ENCODE results near the gene ANKRD55. TPM values are rescaled to one million over a fixed set of nuclear protein-coding genes. Genes with fewer than 3 reads are reported as not detected.

The ANKRD55 gene
- total and polyA plus RNA-seq, 2 donors (not counting 1 experiment from before 2014, with no cell fraction given): 0.07 TPM; not detected in 1

- H3K27me3 Mint-ChIP-seq: peaks cover 12% of the 10 kb centered on the region
- no peak overlapping the region for H3K27ac Mint-ChIP-seq
- H3K4me3 Mint-ChIP-seq: no peak overlapping the region
- no peak overlapping the region for H3K27ac ChIP-seq (ENCODE audit: low read length in 2 of 2)
- no peaks in the 10 kb centered on the region for H3K4me1 Mint-ChIP-seq
- H3K4me1 ChIP-seq (ENCODE audit: control insufficient read depth in 2 of 2, insufficient read depth in 2 of 2, low read length in 2 of 2): peaks cover 4 to 5% of the 10 kb centered on the region in 2 donors
- POLR2A ChIA-PET: no interaction called here
- H3K9me3 Mint-ChIP-seq (ENCODE audit: insufficient read depth): no peaks in the 10 kb centered on the region
- TF ChIP-seq EZH2 (IDR thresholded peaks at IDR 0.05; ENCODE audit: borderline replicate concordance, insufficient read depth, low read depth, low read length, poor library complexity, severe bottlenecking) (no peak), CTCF (IDR thresholded peaks at IDR 0.05) (no peak)
- DNase-seq (no peak), ATAC-seq (ENCODE audit: low read depth) (no peak)
- H3K4me3 ChIP-seq (ENCODE audit: control extremely low read depth in 1 of 5, extremely low read depth in 1 of 5, insufficient read depth in 1 of 5, low read depth in 2 of 5, low read length in 4 of 5): no peak overlapping the region
- no peak overlapping the region for H3K9ac ChIP-seq (ENCODE audit: low read length)
- H3K36me3 ChIP-seq (replicated peaks in 1 of 2; ENCODE audit: control extremely low read depth in 1 of 2, control insufficient read depth in 1 of 2, extremely low read depth in 1 of 2, insufficient read depth in 2 of 2, low read length in 1 of 2): no peaks in the 10 kb centered on the region
- H3K79me2 ChIP-seq (ENCODE audit: control insufficient read depth, insufficient read depth, low read length): no peaks in the 10 kb centered on the region
- no peak overlapping the region for H2AFZ ChIP-seq (ENCODE audit: insufficient read depth, low read depth, low read length, poor library complexity, severe bottlenecking)
- intact Hi-C loops (cut with micrococcal nuclease): no loop called here
- H3K9me3 ChIP-seq (ENCODE audit: control extremely low read depth in 1 of 3, control insufficient read depth in 2 of 3, insufficient read depth in 1 of 3, low read length in 2 of 3): no peaks in the 10 kb centered on the region
- H4K20me1 ChIP-seq (ENCODE audit: control insufficient read depth, insufficient read depth, low read length, poor library complexity, severe bottlenecking): no peaks in the 10 kb centered on the region
- CTCF ChIA-PET: no interaction called here
- no peak overlapping the region for H3K4me2 ChIP-seq (replicated peaks; ENCODE audit: low read depth, low read length, poor library complexity, severe bottlenecking)
- H3K27me3 ChIP-seq (replicated peaks in 1 of 4; ENCODE audit: control extremely low read depth in 1 of 4, control insufficient read depth in 3 of 4, insufficient read depth in 4 of 4, low read length in 3 of 4): no peaks in the 10 kb centered on the region
- no CpG with 5 or more reads among the region's 4 CpGs for WGBS (ENCODE audit: insufficient coverage)
Observed at GRCh38 chr5:56146674-56147073, 86.5 kb downstream of the ANKRD55 start.

GRCh38 chr5:56145511-56145910 lies 87.6 kb downstream of the ANKRD55 start:
- H3K36me3 ChIP-seq (replicated peaks in 1 of 2; ENCODE audit: control extremely low read depth in 1 of 2, control insufficient read depth in 1 of 2, extremely low read depth in 1 of 2, insufficient read depth in 2 of 2, low read length in 1 of 2): no peaks in the 10 kb centered on the region
- H3K27ac Mint-ChIP-seq: no peak overlapping the region
- no peaks in the 10 kb centered on the region for H3K27me3 ChIP-seq (replicated peaks in 1 of 4; ENCODE audit: control extremely low read depth in 1 of 4, control insufficient read depth in 3 of 4, insufficient read depth in 4 of 4, low read length in 3 of 4)
- H3K27me3 Mint-ChIP-seq: peaks cover 12% of the 10 kb centered on the region
- H3K9ac ChIP-seq (ENCODE audit: low read length): no peak overlapping the region
- H3K79me2 ChIP-seq (ENCODE audit: control insufficient read depth, insufficient read depth, low read length): no peaks in the 10 kb centered on the region
- DNase-seq (no peak), ATAC-seq (ENCODE audit: low read depth) (no peak)
- H3K27ac ChIP-seq (ENCODE audit: low read length in 2 of 2): no peak overlapping the region
- no peak overlapping the region for H2AFZ ChIP-seq (ENCODE audit: insufficient read depth, low read depth, low read length, poor library complexity, severe bottlenecking)
- ChIA-PET POLR2A (no interaction called here), CTCF (no interaction called here)
- intact Hi-C loops (cut with micrococcal nuclease): no loop called here
- H3K4me3 Mint-ChIP-seq: no peak overlapping the region
- peaks cover 4 to 5% of the 10 kb centered on the region in 2 donors for H3K4me1 ChIP-seq (ENCODE audit: control insufficient read depth in 2 of 2, insufficient read depth in 2 of 2, low read length in 2 of 2)
- 64% methylated on average over 1 of the region's 1 CpG for WGBS (ENCODE audit: insufficient coverage)
- H3K9me3 Mint-ChIP-seq (ENCODE audit: insufficient read depth): no peaks in the 10 kb centered on the region
- H3K4me2 ChIP-seq (replicated peaks; ENCODE audit: low read depth, low read length, poor library complexity, severe bottlenecking): no peak overlapping the region
- H3K9me3 ChIP-seq (ENCODE audit: control extremely low read depth in 1 of 3, control insufficient read depth in 2 of 3, insufficient read depth in 1 of 3, low read length in 2 of 3): no peaks in the 10 kb centered on the region
- no peaks in the 10 kb centered on the region for H3K4me1 Mint-ChIP-seq
- no peaks in the 10 kb centered on the region for H4K20me1 ChIP-seq (ENCODE audit: control insufficient read depth, insufficient read depth, low read length, poor library complexity, severe bottlenecking)
- no peak overlapping the region for H3K4me3 ChIP-seq (ENCODE audit: control extremely low read depth in 1 of 5, extremely low read depth in 1 of 5, insufficient read depth in 1 of 5, low read depth in 2 of 5, low read length in 4 of 5)
- TF ChIP-seq CTCF (IDR thresholded peaks at IDR 0.05) (no peak), EZH2 (IDR thresholded peaks at IDR 0.05; ENCODE audit: borderline replicate concordance, insufficient read depth, low read depth, low read length, poor library complexity, severe bottlenecking) (no peak)

All from B cell (primary cell).